Astrocyte of the spinal cord (primary cell): ENCODE data around the gene USP17L21.
A peak's percentile ranks its signal among the peaks of the same experiment; 100 is the strongest.
"Not testable (repeated sequence)": the region's sequence is repeated elsewhere in the genome, so short reads cannot be mapped to it uniquely, and the experiment has no call there.

ENCODE experiments used
- DNase-seq: peaks from one replicate; pipeline ENCODE4 v3.0.0; 2011; ENCODE audit warnings: low read depth, low spot score
- H3K4me3 ChIP-seq: 2 replicates; pipeline ENCODE4 v1.5.1; 2011; ENCODE audit warnings: low read depth, mild to moderate bottlenecking, low read length, moderate library complexity
- in situ Hi-C: cut with HindIII; loops from 2 replicates; pipeline ENCODE4 v1.10.0; 2017; ENCODE audit warnings: low sequenced_read_pairs

Gene USP17L21

GRCh38 chr4:9262572-9262971, at the start of gene USP17L21:
TSS of gene USP17L21 (plus strand) at chr4:9262872. CDS start at chr4:9262872, 0 bp downstream.
- in situ Hi-C loops, H3K4me3 ChIP-seq, DNase-seq: not testable (repeated sequence)

- in situ Hi-C loops, DNase-seq: not testable (repeated sequence)
Measured at GRCh38 chr4:9214701-9215100, 48.0 kb upstream of the USP17L21 start.

GRCh38 chr4:9215105-9215504, 47.6 kb upstream of the USP17L21 start, which contains the start of gene USP17L11:
TSS of gene USP17L11 (plus strand) at chr4:9215405. CDS start at chr4:9215405, 0 bp downstream.
- in situ Hi-C loops, H3K4me3 ChIP-seq, DNase-seq: not testable (repeated sequence)

More at GRCh38 chr4:9214701-9215100, 48.0 kb upstream of the USP17L21 start:
- not testable (repeated sequence) for H3K4me3 ChIP-seq

- DNase-seq, in situ Hi-C loops, H3K4me3 ChIP-seq: not testable (repeated sequence)
Measured at GRCh38 chr4:9219852-9220251, 42.8 kb upstream of the USP17L21 start, which contains the start of gene USP17L12. TSS of gene USP17L12 (plus strand) at chr4:9220152. CDS start at chr4:9220152, 0 bp downstream.

- in situ Hi-C loops, H3K4me3 ChIP-seq, DNase-seq: not testable (repeated sequence)
Measured at GRCh38 chr4:9224596-9224995, 38.1 kb upstream of the USP17L21 start, which contains the start of gene USP17L13. TSS of gene USP17L13 (plus strand) at chr4:9224896. CDS start at chr4:9224896, 0 bp downstream.

GRCh38 chr4:9230249-9230648, 32.4 kb upstream of the USP17L21 start:
- H3K4me3 ChIP-seq, in situ Hi-C loops, DNase-seq: not testable (repeated sequence)

GRCh38 chr4:9234085-9234484, 28.6 kb upstream of the USP17L21 start, which contains the start of gene USP17L15:
TSS of gene USP17L15 (plus strand) at chr4:9234385. CDS start at chr4:9234385, 0 bp downstream.
- in situ Hi-C loops: not testable (repeated sequence)

GRCh38 chr4:9238461-9238860, 24.2 kb upstream of the USP17L21 start:
- H3K4me3 ChIP-seq, in situ Hi-C loops, DNase-seq: not testable (repeated sequence)

More at GRCh38 chr4:9234085-9234484, 28.6 kb upstream of the USP17L21 start, which contains the start of gene USP17L15:
- DNase-seq, H3K4me3 ChIP-seq: not testable (repeated sequence)

- DNase-seq, in situ Hi-C loops, H3K4me3 ChIP-seq: not testable (repeated sequence)
Measured at GRCh38 chr4:9243579-9243978, 19.1 kb upstream of the USP17L21 start, which contains the start of gene USP17L17. TSS of gene USP17L17 (plus strand) at chr4:9243879. CDS start at chr4:9243879, 0 bp downstream.

- H3K4me3 ChIP-seq, in situ Hi-C loops: not testable (repeated sequence)
- DNase-seq: peak; percentile 5
Measured at GRCh38 chr4:9247953-9248680, 14.6 kb upstream of the USP17L21 start, which contains the start of gene USP17L18. TSS of gene USP17L18 (plus strand) at chr4:9248630. CDS start at chr4:9248630, 0 bp downstream.

- H3K4me3 ChIP-seq, in situ Hi-C loops, DNase-seq: not testable (repeated sequence)
Measured at GRCh38 chr4:9253078-9253477, 9.6 kb upstream of the USP17L21 start, which contains the start of gene USP17L19. TSS of gene USP17L19 (plus strand) at chr4:9253378. CDS start at chr4:9253378, 0 bp downstream.

GRCh38 chr4:9257824-9258223, 4.8 kb upstream of the USP17L21 start, which contains the start of gene USP17L20:
TSS of gene USP17L20 (plus strand) at chr4:9258124. CDS start at chr4:9258124, 0 bp downstream.
- DNase-seq, in situ Hi-C loops, H3K4me3 ChIP-seq: not testable (repeated sequence)

GRCh38 chr4:9267319-9267718, 4.6 kb downstream of the USP17L21 start, which contains the start of gene USP17L22:
TSS of gene USP17L22 (plus strand) at chr4:9267619. CDS start at chr4:9267619, 0 bp downstream.
- DNase-seq, H3K4me3 ChIP-seq, in situ Hi-C loops: not testable (repeated sequence)

GRCh38 chr4:9271719-9272118, 9.0 kb downstream of the USP17L21 start:
- DNase-seq, H3K4me3 ChIP-seq, in situ Hi-C loops: not testable (repeated sequence)
